GM12864 (cell line): ENCODE results near the gene CASP8.

Source experiments
- DNase-seq: peaks from one replicate; pipeline ENCODE4 v3.0.0-alpha.2; 2011; ENCODE audit warnings: low read depth
- H3K4me3 ChIP-seq: 2 replicates; pipeline ENCODE4 v1.5.1; 2011; ENCODE audit warnings: mild to moderate bottlenecking, low read depth, low read length, control low read depth
- CTCF ChIP-seq: IDR thresholded peaks from 2 replicates; pipeline ENCODE4 v1.5.1; 2011; ENCODE audit warnings: low read depth, mild to moderate bottlenecking, moderate library complexity, low read length, control low read depth, inconsistent platforms; ENCODE audit errors: missing control alignments

CASP8 gene

DNA sequence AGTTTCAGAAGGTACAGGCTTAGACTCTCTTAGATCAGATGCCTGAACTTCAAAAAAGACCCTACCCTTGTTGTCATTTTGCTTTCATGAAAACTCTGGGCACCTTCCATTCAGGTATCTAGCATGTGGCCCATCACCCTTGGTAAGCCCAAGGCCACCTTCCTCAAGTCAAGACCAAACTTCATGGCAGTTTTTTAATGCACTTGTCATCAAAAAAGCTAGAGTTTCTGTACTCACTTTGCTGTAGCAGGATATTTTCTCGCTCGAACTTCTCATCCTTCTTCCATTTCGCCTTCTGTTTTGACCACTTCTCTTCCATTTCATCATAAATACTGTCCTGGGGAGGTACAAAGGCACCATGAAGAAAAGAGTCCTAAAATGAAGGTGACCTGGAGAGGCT is 48.6 kb downstream of the CASP8 start:
- no peak for DNase-seq
- H3K4me3 ChIP-seq: no peak overlapping the region
- TF ChIP-seq CTCF: no peak

DNA sequence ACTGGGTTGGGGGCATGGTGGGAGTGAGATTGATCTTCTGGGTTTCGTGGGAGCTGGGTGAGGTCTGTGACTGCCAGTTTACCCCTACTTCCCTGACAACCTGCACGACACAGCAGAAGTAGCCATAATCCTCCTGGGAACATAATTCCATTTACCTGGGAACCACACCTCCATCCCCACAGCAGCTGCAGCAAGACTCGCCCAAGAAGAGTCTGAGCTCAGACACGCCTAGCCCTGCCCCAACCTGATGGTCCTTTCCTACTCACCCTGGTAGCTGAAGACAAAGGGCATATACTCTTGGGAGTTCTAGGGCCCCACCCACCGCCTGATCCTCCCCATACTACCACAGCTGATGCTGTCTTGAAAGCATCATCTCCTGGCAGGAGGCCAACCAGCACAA is 53.0 kb downstream of the CASP8 start:
- no peak for DNase-seq
- TF ChIP-seq CTCF: no peak
- H3K4me3 ChIP-seq: no peak overlapping the region

DNA sequence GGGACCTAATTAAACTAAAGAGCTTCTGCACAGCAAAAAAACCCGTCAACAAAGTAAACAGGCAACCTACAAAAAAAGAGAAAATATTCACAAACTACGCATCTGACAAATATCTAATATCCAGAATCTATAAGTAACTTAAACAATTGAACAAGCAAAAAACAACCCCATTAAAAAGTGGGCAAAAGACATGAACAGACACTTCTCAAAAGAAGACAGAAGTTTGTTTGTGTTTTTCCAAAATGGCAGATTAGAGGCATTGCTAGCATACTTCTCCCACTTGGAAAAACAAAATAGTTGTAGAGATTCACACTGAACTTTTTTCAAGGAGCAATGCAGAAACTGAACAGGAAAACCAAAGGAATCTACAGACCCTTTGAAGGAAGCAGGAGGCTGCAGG is 59.2 kb downstream of the CASP8 start:
- TF ChIP-seq CTCF: no peak
- DNase-seq: no peak
- H3K4me3 ChIP-seq: no peak overlapping the region

DNA sequence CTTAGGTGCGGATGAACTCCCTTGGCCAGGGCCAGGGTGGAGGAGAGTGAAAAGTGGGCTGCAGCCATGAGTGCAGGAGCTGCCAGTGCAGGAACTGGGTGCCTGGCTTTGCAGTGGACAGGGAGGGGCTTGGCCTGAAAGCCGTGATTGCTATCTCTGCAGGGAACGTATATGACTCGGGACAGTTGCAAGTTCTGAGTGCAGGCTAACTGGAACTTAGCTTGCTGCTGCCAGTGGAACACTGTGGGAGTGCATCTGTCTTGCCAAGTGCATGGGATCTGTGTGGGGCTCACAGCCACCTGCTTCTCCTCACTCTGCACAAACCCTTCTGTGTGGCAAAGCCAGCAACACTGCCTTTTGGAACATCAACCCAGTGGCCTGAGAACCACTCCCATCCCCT is 59.9 kb downstream of the CASP8 start:
- no peak overlapping the region for H3K4me3 ChIP-seq
- no peak for DNase-seq
- no peak for TF ChIP-seq CTCF

- no peak for DNase-seq
- TF ChIP-seq CTCF: no peak
- H3K4me3 ChIP-seq: no peak overlapping the region
Measured at GRCh38 chr2:201320701-201321100, 60.4 kb downstream of the CASP8 start.

GRCh38 chr2:201322772-201323171 is 62.4 kb downstream of the CASP8 start:
- no peak for TF ChIP-seq CTCF
- no peak for DNase-seq
- H3K4me3 ChIP-seq: no peak overlapping the region

- no peak for DNase-seq
- TF ChIP-seq CTCF: no peak
- no peak overlapping the region for H3K4me3 ChIP-seq
Measured at GRCh38 chr2:201327678-201328077, 67.3 kb downstream of the CASP8 start.
